ENCODE data around the gene C2.
"Not testable (repeated sequence)": the region's sequence is repeated elsewhere in the genome, so short reads cannot be mapped to it uniquely, and the experiment has no call there.

Gene C2

GRCh38 chr6:31899882-31900722, 27.4 kb upstream of the C2 start:
- DNase-seq, result peak; percentile 9

- no peak for DNase-seq
Measured at GRCh38 chr6:31900917-31901414, 26.6 kb upstream of the C2 start.

- peak; percentile 65 for DNase-seq
Measured at GRCh38 chr6:31901415-31901952, 26.0 kb upstream of the C2 start.

DNA sequence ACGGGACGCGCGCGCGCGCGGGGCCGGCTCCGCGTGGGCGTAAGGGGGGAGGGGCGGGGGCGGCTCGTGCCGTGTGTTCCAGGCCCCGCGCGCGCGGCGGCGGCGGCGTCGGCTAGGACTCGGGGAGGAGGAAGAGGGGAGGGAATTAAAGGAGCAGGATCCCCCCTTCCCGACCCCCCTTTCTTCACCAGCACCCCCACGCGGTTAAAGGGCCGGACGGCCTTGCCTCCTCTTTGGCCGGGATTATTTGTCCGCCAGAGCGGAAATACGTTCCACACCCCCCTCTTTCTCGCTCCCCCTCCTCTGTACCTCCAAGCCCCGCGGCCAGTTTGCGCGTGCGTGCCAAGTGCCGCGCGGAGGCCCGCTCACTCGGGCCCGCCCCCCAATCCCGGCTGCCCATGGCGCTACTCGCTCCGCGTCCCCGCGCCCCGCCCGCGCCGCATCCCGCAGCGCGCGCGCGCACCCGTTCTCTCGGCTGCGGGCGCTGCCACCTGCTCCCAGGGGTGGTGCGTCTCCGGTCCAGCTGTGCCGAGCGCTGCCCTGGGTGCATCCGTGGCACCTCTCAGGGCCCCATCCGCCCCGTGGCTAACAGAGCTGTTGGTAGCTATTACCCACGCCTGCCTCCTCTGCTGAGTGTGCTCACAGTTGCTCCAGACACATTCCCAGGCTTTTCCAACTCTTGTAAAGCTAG, 25.4 kb upstream of the C2 start, which contains the start of gene ZBTB12:
TSS of gene ZBTB12 (minus strand) at position 134 of the 691 bp plus-strand sequence. CDS start 781 bp downstream, outside the sequence.
- DNase-seq, result peak; percentile 87

DNA sequence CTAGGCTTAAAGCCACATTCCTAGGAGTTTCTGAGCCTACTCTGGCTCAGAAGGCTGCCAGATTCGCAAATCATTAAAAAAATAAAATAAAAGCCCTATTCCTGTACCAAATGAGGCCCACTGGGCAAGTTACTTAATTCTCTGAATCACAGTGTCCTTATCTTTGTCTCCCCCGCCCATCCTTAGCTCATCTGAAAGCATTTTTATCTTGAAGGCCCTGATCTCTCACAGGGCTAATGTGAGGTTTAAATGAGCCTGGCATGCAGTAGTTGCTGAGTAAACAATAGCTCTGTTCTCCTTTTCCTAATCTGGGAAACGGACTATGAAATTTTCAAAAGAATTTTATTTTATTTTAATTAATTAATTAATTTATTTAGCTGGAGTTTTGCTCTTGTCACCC, 23.6 kb upstream of the C2 start:
- no peak for DNase-seq

DNA sequence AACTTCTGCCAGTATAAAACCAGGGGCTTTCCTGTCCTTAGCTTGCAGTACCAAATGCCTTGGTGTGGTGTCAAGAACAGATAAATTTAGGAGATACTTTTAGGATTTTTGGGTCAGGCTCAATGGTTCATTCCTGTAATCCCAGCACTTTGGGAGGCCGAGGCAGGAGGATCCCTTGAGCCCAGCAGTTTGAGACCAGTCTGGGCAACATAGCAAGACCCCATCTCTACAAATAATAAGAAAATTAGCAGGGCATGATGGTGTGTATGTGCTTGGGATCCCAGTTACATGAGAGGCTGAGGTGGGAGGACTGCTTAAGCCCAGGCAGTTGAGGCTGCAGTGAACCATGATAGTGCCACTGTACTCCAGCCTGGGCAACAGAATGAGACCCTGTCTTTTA, 22.5 kb upstream of the C2 start:
- no peak for DNase-seq

DNA sequence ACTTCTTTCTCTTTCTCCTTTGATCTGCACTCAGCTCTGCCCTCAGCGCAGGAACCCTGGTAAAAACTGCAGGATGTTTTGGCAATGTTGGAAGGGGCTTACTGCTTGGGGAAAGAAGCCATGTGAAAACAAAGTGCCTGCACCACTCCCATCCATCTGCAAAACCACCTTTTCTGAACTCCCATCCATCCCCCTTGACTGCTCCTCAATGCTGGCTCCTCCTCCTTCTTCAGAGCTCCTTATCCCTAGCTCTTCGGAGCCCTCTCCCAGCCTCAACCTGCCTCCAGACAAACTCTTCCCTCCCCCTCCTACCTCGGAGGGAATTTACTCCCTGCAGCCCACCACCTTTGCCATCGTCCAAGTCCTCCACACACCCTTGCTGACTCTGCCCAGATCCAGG, 21.4 kb upstream of the C2 start:
- DNase-seq, result no peak

- DNase-seq, result not testable (repeated sequence)
Measured at GRCh38 chr6:31906727-31907126, 20.8 kb upstream of the C2 start.

DNA sequence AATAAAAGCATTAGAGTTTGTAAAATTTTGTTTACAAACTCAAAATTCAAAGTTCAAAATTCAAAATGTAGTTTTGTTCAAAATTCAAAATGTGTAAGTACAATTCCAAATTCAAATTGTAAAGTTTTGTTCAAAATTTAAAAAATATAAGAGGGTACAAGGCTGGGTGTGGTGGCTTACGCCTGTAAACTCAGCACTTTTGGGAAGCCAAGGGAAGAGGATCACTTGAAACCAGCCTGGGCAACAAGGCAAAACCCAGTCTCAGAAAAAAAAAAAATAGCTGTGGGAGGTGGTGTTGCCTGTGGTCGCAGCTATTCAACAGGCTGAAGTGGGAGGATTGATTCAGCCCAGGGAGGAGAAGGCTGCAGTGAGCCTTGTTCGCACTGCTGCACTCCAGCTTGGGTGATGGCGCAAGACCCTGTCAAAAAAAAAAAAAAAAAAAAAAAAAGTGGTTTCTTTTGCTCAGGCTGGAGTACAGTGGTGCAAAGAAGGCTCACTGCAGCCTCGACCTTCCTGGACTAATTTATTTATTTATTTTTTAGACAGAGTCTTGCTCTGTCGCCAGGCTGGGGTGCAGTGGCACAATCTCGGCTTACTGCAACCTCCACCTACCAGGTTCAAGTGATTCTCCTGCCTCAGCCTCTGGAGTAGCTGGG, 20.2 kb upstream of the C2 start:
- DNase-seq, result no peak

DNA sequence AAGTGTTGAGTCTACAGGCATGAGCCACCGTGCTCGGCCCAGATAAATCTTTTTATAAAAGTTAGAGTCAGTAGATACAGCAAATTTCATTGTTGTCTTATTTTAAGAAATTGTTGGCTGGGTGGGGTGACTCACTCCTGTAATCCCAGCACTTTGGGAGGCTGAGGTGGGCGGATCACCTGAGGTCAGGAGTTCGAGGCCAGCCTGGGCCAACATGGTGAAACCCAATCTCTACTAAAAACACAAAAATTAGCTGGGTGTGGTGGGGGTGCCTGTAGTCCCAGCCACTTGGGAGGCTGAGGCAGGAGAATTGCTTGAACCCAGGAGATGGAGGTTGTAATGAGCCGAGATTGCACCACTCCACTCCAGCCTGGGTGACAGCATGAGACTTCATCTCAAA, 19.3 kb upstream of the C2 start:
- DNase-seq, result not testable (repeated sequence)

- no peak for DNase-seq
Measured at GRCh38 chr6:31908791-31909190, 18.7 kb upstream of the C2 start.

DNA sequence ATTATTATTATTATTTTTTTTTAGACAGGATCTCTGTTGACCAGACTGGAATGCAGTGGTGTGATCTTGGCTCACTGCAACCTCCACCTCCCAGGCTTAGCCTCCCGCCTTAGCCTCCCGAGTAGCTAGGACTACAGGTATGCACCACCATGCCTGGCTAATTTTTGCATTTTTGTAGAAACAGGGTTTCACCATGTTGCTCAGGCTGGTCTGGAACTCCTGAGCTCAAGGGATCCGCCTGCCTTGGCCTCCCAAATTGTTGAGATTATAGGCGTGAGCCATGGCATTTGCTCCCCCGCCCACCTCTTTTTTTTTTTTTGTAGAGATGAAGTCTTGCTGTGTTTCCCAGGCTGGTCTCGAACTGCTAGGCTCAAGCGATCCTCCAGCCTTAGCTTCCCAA, 18.2 kb upstream of the C2 start:
- not testable (repeated sequence) for DNase-seq

DNA sequence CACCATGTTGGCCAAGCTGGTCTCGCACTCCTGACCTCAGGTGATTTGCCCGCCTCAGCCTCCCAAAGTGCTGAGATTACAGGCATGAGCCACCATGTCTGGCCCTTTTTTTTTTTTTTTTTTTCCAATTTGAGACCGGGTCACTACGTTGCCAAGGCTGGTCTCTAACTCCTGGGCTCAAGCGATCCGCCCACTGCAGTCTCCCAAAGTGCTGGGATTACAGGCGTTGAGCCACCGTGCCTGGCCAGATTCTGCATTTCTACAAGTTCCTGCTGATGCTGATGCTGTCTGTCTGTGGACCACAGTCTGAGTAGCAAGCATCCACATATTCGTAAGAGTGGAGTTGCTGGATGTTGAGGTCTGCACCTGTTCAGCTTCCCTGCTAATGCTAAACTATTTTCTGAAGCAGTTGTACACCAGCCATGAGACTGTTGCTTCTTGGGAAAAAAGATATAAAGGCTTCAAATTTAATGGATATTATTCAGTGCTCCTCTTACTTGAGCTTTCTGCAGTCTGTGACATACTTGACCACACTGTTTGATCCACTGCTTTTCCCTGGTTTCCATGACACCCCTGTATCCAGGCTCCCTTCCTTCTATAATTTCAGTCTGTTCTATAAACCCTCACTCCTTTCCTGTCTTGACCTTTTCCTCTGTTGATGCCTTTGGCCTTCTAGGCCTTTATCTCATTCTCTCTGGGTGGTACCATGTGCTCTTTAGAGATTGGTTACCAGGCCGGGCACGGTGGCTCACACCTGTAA, 15.5 kb upstream of the C2 start:
- no peak for DNase-seq

DNA sequence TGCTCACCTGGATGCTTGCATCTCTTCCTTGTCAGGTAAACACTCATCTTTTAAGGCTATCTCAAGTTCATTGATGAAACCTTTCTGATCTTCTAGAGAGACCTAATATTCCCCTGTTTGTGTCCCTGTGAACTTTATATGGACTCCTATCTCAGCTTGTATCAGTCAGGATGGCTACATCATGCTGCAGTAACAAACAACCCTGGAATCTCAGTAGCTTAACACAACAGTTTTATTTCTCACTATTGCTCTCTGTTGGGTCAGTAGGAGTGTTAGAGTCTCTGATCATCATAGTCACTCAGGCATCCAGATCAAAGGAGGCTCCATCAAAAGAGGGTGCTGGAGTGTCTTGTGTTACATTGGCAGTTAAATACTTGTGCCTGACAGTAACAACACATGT, 12.2 kb upstream of the C2 start:
- no peak for DNase-seq

DNA sequence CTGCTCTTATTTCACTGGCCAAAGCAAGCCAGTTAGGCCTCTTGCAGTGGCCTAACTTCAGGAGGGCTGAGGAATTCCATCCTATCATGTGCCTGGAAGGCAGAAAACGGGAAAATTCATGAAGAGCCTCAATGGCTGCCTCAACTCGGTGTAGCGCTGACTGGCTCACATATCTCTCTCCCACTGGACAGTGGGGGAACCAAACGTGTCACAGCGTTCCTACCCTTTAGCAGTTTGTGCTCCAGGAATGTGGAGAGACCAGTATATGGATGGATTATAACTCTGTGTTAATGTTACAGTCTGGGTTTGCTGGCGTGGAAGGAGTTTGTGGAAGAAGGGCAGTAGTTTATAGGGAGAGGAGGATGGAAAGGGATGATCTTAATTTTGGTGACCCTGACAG, 11.8 kb upstream of the C2 start:
- no peak for DNase-seq

GRCh38 chr6:31918069-31918720, 9.3 kb upstream of the C2 start:
- DNase-seq, result no peak

GRCh38 chr6:31919624-31920303, 7.8 kb upstream of the C2 start:
- no peak for DNase-seq

DNA sequence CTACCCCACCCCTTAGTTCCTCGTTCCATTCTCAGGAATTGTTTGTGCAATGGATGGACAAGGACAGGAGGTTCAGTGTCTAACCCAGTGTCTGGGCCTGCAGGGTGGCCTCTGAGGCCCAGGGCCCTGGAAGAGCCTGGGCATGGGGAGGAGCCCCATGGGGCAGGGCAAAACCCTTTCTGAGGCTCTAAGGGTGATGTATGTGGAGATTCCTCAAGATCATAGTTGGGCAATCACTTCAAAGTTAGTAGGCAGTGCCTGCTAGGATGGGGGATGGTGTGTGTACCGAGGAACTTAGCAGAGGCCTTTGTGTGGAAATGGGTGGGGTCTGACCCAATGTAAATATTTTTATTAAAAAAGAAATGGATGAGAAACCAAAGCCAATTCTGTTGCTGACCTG, 6.7 kb upstream of the C2 start:
- DNase-seq, result no peak

DNA sequence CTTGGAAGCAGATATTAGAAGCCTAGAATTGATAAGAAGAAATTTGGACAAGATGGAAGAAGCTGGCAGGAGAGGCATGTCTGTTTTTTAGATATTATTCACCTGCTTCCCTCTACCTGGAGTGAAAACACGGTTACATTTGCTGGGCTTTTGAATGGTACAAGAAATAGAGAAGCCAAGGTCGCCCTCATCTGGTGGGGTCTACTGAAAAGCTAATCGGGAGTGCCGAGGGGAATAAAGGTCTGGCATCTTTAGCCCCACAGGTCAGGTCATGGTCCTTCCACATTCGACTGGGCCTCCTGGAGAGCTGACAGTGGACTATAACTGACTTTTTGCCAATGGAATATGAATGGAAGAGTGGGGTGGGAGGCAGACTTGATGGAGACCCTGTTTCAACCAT, 4.6 kb upstream of the C2 start:
- no peak for DNase-seq

GRCh38 chr6:31927863-31928671, 550 bp downstream of the C2 start:
- DNase-seq, result no peak

- DNase-seq, result no peak
Measured at GRCh38 chr6:31928672-31928939, 1.1 kb downstream of the C2 start.

All from CD4-positive, alpha-beta T cell treated with Interleukin-4 for 4 hours (primary cell).